Ovary (tissue), 9 donors: Measurements from ENCODE around the gene CCR5. TPM values are rescaled to one million over a fixed set of nuclear protein-coding genes. Genes with fewer than 3 reads are reported as not detected.

ENCODE experiments used
- DNase-seq, 5 donors: peaks; one replicate each; pipeline ENCODE4 v3.0.0-alpha.2; 2019 to 2020
- H3K27ac ChIP-seq, 2 donors: fragments of 200-600 bp; one replicate each; pipeline versions ENCODE4 v1.5.1 to v1.8.0; 2019 to 2022
- H3K27me3 ChIP-seq: fragments of 200-600 bp; one replicate; pipeline ENCODE4 v1.8.0; 2022
- H3K36me3 ChIP-seq: fragments of 200-600 bp; sonication (generic); one replicate; pipeline ENCODE4 v1.5.1; 2019
- H3K4me1 ChIP-seq: one replicate; pipeline ENCODE4 v1.8.1; 2013; ENCODE audit warnings: mild to moderate bottlenecking, moderate library complexity; ENCODE audit not compliant: insufficient read depth
- H3K4me3 ChIP-seq: fragments of 200-600 bp; sonication (generic); one replicate; pipeline ENCODE4 v1.5.1; 2017
- H3K9me3 ChIP-seq, 2 donors: fragments of 200-600 bp in 1 of 2; sonication (generic) in 1 of 2; one replicate each; pipeline versions ENCODE4 v1.5.1 to v1.8.1; 2013 to 2019; ENCODE audit warnings: mild to moderate bottlenecking in 1 of 2, moderate library complexity in 1 of 2
- CTCF ChIP-seq, 3 donors: fragments of 450-650 bp in 2 of 3; fragments of 200-600 bp in 1 of 3; IDR thresholded peaks; one replicate each; pipeline versions ENCODE4 v1.5.1 to v1.8.0; 2016 to 2022; ENCODE audit warnings: antibody characterized with exemption in 3 of 3, mild to moderate bottlenecking in 1 of 3
- EP300 ChIP-seq: sonication (generic); formaldehyde crosslinking; IDR thresholded peaks from one replicate; pipeline ENCODE4 v1.6.1; 2017; ENCODE audit warnings: antibody characterized with exemption
- POLR2A ChIP-seq: fragments of 450-650 bp; IDR thresholded peaks from one replicate; pipeline ENCODE4 v1.6.1; 2017; ENCODE audit warnings: antibody characterized with exemption, mild to moderate bottlenecking, moderate library complexity
- WGBS, 3 donors: extraction: QIAGEN DNeasy Blood & Tissue Kit in 1 of 3; methylation state at CpG; one replicate each; pipeline versions ENCODE4 v1.1.5 to v1.1.7; 2013 to 2017; 5-methylcytosine and 5-hydroxymethylcytosine counted together
- intact Hi-C, 4 donors: fragments of 100-400 bp; cut with DNase I; formaldehyde crosslinking; loops; one replicate each; pipeline versions ENCODE4 v1.11.0 to v1.15.1; 2022 to 2023
- polyA plus RNA-seq, 2 donors: library from polyadenylated mRNA; stranded (reverse); fragments of 200-250 nt in 1 of 2; fragments of 350-450 nt in 1 of 2; fragmentation: Illumina TruSeq in 1 of 2; extraction: RNeasy Lipid Tissue Mini Kit (QIAGEN cat#74804) in 1 of 2; gene quantifications; one replicate each; pipeline ENCODE4 v1.2.3, GENCODE V29; 2013 to 2014
- total RNA-seq, 7 donors: library from RNA; depleted of rRNA in 2 of 7; stranded (reverse); fragments of >200 nt in 2 of 7; fragmentation: NEBNext Ultra II Directional in 3 of 7; extraction: Animal tissue kit (Norgen Biotek cat#: 25700) in 3 of 7; gene quantifications; one replicate each; pipeline versions ENCODE4 v1.1.0 to v1.2.4, GENCODE V29; 2016 to 2023
- donor health status: DM: no; HTN: no; CAD: no; lungs with moderate emphysema.
- donor health status: DM: no; HTN: no; CAD: no.
- donor health status: Bipolar disorder and iron deficiency.
- donor health status: DM: yes; HTN: yes; CAD: no.
- donor health status: DM: no; HTN: no; CAD: no.
- donor health status: DM: yes; HTN: yes; CAD: no.

The CCR5 gene
- total and polyA plus RNA-seq, 9 donors, result 0.23 to 7.4 (median 0.92) TPM

- Histone ChIP-seq H3K27me3 (no peaks in the 10 kb centered on the region), H3K9me3 (no peaks in the 10 kb centered on the region), H3K36me3 (no peaks in the 10 kb centered on the region), H3K4me3 (no peak overlapping the region), H3K27ac (no peak overlapping the region), H3K4me1 (no peaks in the 10 kb centered on the region)
- TF ChIP-seq EP300 (no peak), CTCF (IDR thresholded peaks at IDR 0.05) (no peak), POLR2A (no peak)
- no peak for DNase-seq
- 80 to 93% (median 92%) methylated on average over 5 of the region's 5 CpGs for WGBS, 3 donors
- intact Hi-C loops, result loop anchor here in 1 of 4 donors (10.0 kb wide), 1 partner anchor 919 kb away; no protein-coding TSS in a partner anchor
Observed at GRCh38 chr3:46423588-46423987, 52.8 kb downstream of the CCR5 start.

Other genes starting within 250 kb of the CCR5 start
- 1 to 10 TPM; 2.2 to 8.0 (median 3.5) TPM for gene CCR1, start 162.6 kb upstream of the CCR5 start, total RNA-seq
- 10 to 100 TPM in 1 of 2 donors, 1 to 10 TPM in 1; 2.1 to 14.6 TPM for gene CCR1, start 162.6 kb upstream of the CCR5 start, polyA plus RNA-seq
- not detected for gene CCR3, start 128.5 kb upstream of the CCR5 start, total RNA-seq
- not detected for gene CCR3, start 128.5 kb upstream of the CCR5 start, polyA plus RNA-seq
- gene CCR2, start 16.8 kb upstream of the CCR5 start, total RNA-seq, result 1 to 10 TPM in 1 of 7 donors, under 1 TPM in 6; 0.34 to 1.8 (median 0.43) TPM
- 1 to 10 TPM in 1 of 2 donors, under 1 TPM in 1; 0.40 to 6.0 TPM for gene CCR2, start 16.8 kb upstream of the CCR5 start, polyA plus RNA-seq
- 1 to 10 TPM in 3 of 7 donors, under 1 TPM in 3, not detected in 1; 0.72 to 4.4 (median 1.0) TPM for gene CCRL2, start 36.3 kb downstream of the CCR5 start, total RNA-seq
- gene CCRL2, start 36.3 kb downstream of the CCR5 start, polyA plus RNA-seq, result 1 to 10 TPM; 1.2 to 5.4 TPM
- gene LTF, start 94.0 kb downstream of the CCR5 start, total RNA-seq, result 10 to 100 TPM in 1 of 7 donors, 1 to 10 TPM in 4, under 1 TPM in 2; 0.56 to 23.7 (median 1.2) TPM
- 1 to 10 TPM in 1 of 2 donors, under 1 TPM in 1; 0.86 to 1.5 TPM for gene LTF, start 94.0 kb downstream of the CCR5 start, polyA plus RNA-seq
- gene RTP3, start 127.0 kb downstream of the CCR5 start, total RNA-seq, result not detected
- not detected for gene RTP3, start 127.0 kb downstream of the CCR5 start, polyA plus RNA-seq
- gene LRRC2, start 195.4 kb downstream of the CCR5 start, total RNA-seq, result 1 to 10 TPM; 3.9 to 9.3 (median 6.2) TPM
- gene LRRC2, start 195.4 kb downstream of the CCR5 start, polyA plus RNA-seq, result 1 to 10 TPM; 5.8 to 6.9 TPM
- gene FAM240A, start 241.6 kb downstream of the CCR5 start, total RNA-seq, result under 1 TPM in 1 of 7 donors, not detected in 6; 0.17 TPM
- gene FAM240A, start 241.6 kb downstream of the CCR5 start, polyA plus RNA-seq, result not detected